NCI-H2107 treated with DMSO at 0.1 percent for 48 hours (cell line): ENCODE data around the gene RNF135.
"Not testable (repeated sequence)": the region's sequence is repeated elsewhere in the genome, so short reads cannot be mapped to it uniquely, and the experiment has no call there.

ENCODE experiments used
- DNase-seq: peaks from one replicate; lab custom pipeline; 2025; ENCODE audit not compliant: unreplicated experiment; lab: John Stamatoyannopoulos, UW

RNF135 gene

GRCh38 chr17:30997842-30998241 lies 27.0 kb downstream of the RNF135 start:
- no peak for DNase-seq

DNA sequence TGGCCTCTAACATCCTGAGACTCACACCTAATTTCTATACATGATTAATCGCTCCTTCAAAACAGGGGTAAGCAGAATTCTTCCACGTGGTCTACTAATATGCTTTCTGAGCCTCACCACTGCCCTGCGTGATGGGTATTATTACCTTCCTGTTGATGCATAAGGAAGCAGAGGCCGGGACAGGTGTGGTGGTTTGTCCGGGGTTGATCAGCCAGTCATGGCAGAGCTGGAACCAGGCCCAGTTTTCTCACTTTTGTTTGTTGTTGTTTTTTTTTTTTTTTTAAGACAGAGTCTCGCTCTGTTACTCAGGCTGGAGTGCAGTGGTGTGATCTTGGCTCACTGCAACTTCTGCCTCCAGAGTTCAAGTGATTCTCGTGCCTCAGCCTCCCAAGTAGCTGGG lies 31.2 kb downstream of the RNF135 start:
- DNase-seq = no peak

DNA sequence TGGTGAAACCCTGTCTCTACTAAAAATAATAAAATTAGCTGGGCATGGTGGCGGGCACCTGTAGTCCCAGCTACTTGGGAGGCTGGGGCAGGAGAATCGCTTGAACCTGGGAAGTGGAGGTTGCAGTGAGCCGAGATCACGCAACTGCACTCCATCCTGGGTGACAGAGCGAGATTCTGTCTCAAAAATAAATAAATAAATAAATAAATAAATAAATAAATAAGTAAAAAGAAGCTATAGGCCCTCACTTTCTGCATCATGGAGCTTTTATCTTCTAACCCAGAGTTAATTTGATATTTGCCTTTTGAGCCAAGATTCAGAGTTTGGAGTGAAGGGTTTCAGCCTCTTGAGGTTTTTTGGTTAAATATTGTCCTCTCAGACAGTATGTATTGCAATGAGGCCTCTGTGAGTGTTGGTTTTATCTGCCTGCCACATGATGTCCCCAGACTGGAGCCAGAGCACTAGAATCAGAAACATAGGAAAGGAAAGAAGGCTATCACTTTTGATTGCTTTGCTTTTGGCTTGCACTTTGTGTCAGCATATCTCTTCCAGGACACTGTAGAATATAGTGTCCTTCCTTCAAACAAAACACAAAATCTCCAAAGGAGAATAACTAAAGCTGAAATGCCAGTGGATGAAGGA lies 32.5 kb downstream of the RNF135 start:
- no peak for DNase-seq

DNA sequence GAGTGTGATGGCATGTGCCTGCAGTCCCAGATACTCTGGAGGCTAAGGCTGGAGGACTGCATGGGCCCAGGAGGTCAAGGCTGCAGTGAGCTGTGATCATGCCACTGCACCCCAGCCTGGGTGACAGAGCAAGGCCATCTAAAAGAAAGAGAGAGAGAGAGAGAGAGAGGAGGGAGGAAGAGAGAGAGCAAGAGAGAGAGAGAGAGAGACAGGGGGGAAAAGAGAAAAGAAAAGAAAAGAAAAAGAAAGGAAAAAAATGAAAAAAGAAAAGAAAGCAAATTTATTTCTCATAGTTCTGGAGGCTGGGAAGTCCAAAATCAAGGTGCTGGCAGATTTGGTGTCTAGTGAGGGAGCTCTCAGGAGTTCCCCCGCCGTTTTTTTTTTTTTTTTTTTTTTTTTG lies 33.3 kb downstream of the RNF135 start:
- DNase-seq = no peak

GRCh38 chr17:31007695-31008373 lies 37.0 kb downstream of the RNF135 start:
- DNase-seq = no peak

GRCh38 chr17:31008374-31009041 lies 37.7 kb downstream of the RNF135 start:
- DNase-seq = peak; percentile 19

GRCh38 chr17:31009042-31009702 lies 38.3 kb downstream of the RNF135 start:
- not testable (repeated sequence) for DNase-seq

DNA sequence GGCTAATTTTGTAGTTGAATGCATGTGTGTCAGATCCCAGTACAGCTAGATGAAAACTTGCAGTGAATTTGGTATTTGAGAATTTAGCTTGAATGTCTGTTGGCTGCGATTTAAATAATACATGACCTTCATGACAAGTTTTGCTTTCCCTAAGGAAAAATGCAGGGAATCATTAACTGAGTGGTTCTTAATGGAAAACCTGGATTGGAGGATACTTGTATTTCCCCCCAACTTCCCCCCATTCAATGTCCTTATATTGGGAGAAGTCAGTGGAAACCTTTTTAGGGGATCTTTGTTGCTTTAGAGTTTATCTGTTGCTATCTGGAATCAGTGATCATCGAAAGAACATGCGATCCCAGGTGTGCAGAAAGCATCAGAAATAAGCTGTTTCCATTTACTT lies 39.2 kb downstream of the RNF135 start:
- not testable (repeated sequence) for DNase-seq

- DNase-seq = no peak
These were observed 43.0 kb downstream of the RNF135 start for GRCh38 chr17:31013844-31014243.

DNA sequence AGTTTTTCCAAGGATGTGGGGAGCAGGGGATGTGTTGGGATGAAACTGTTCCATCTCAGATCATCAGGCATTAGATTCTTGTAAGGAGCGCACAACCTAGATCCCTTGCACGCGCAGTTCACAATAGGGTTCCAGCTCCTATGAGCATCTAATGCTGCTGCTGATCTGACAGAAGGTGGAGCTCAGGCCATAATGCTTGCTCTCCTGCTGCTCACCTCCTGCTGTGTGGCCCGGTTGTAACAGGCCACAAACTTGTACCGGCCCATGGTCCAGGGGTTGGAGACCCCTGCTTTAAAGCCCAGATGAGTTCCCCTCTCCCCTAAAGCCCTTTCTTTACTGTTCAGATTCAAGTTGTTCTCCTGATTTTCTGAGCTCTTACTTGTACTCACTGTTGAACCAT lies 44.8 kb downstream of the RNF135 start:
- DNase-seq = no peak

DNA sequence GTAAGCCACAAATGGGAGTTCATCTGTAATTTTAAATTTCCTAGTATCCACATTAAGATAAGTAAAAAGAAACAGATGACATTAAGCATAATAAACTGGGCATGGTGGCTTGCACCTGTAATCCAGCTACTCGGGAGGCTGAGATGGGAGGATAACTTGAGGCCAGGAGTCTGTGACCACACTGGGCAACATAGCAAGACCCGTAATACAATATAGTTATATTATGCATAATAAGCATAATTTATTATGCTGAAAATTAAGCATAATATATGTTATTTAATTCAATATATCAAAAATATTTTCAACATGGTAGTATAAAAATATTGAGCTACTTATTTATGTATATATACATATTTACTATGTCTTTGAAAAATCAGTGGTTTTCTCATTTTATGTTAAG lies 48.2 kb downstream of the RNF135 start:
- no peak for DNase-seq

- not testable (repeated sequence) for DNase-seq
These were observed 52.3 kb downstream of the RNF135 start for GRCh38 chr17:31023171-31023570.

GRCh38 chr17:31031841-31032240 lies 61.0 kb downstream of the RNF135 start:
- DNase-seq = no peak

GRCh38 chr17:31035611-31036010 lies 64.8 kb downstream of the RNF135 start:
- DNase-seq = not testable (repeated sequence)

- DNase-seq = not testable (repeated sequence)
These were observed 70.0 kb downstream of the RNF135 start for GRCh38 chr17:31040837-31041236.

DNA sequence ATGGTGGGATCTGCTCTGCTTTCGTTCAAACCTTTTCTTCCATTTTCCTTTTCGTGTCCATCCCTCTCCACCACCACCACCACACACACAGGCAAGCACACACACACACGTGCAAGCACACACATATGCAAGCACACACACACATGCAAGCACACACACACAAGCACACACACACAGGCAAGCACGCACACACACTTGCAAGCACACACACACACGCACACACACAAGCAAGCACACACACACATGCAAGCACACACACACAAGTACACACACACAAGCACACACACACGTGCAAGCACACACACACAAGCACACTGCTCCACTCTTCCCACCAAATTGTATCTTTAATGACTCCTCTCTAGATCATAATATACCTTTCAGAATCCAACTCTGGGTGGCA lies 71.5 kb downstream of the RNF135 start:
- DNase-seq = not testable (repeated sequence)

GRCh38 chr17:31046856-31047425 lies 76.1 kb downstream of the RNF135 start:
- DNase-seq = not testable (repeated sequence)

DNA sequence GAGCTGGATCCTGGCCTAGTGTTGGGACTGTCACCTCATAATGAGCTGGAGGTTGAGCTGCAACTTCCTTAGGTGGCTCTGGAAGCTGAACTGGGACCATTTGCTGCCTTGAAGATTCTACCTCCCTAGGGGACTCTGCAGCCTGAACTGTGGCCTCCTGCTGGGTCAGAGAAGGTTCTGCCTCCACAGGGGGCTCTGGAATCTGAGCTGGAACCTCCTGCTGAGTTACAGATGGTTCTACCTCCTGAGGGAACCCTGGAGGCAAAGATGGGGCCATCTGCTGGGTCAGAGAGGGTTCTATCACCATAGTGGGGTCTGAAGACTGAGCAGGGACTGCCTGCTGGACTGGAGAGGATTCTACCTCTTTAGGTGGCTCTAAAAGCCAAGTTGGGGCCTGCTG lies 77.3 kb downstream of the RNF135 start:
- DNase-seq = no peak

DNA sequence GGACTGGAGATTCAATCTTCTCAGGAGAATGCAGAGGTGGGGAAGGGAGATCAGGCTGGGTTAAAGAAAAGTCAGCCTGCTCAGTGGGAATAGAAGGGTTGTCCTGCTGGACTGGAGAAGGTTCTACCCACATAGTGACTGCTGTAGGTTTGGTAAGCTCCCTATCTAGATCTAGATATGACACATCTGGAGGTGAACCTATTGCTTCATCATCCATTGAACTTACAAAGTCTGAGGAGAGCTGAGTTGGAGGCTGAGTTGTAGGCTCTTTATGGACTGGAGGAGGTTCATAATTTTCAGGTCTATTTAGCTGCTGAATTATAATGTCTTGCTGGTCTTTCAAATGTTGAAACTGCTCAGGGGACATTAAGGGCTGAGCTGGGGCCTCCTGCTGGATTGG lies 77.9 kb downstream of the RNF135 start:
- no peak for DNase-seq
